GM21737 (cell line): Measurements from ENCODE around the gene AKAP13.

Source experiments
- ATAC-seq: cut with Tn5 transposase; IDR thresholded peaks from one replicate; pipeline ENCODE4 v1.9.1; 2021; ENCODE audit warnings: mild to moderate bottlenecking, moderate library complexity; ENCODE audit not compliant: unreplicated experiment

AKAP13 gene

GRCh38 chr15:85381850-85382751 is 1.7 kb downstream of the AKAP13 start:
- no peak for ATAC-seq

GRCh38 chr15:85382942-85383341 is 2.5 kb downstream of the AKAP13 start:
- ATAC-seq: no peak

- no peak for ATAC-seq
Measured at GRCh38 chr15:85383470-85384148, 3.2 kb downstream of the AKAP13 start.

- ATAC-seq: no peak
Measured at GRCh38 chr15:85386261-85386660, 5.9 kb downstream of the AKAP13 start.

- no peak for ATAC-seq
Measured at GRCh38 chr15:85388566-85389305, 8.3 kb downstream of the AKAP13 start.

- no peak for ATAC-seq
Measured at GRCh38 chr15:85389306-85389650, 8.9 kb downstream of the AKAP13 start.

GRCh38 chr15:85389772-85390171 is 9.4 kb downstream of the AKAP13 start:
- no peak for ATAC-seq

GRCh38 chr15:85393210-85393609 is 12.8 kb downstream of the AKAP13 start:
- ATAC-seq: no peak

- ATAC-seq: no peak
Measured at GRCh38 chr15:85394554-85395333, 14.3 kb downstream of the AKAP13 start.

- no peak for ATAC-seq
Measured at GRCh38 chr15:85396554-85396953, 16.2 kb downstream of the AKAP13 start.

- no peak for ATAC-seq
Measured at GRCh38 chr15:85397151-85397550, 16.7 kb downstream of the AKAP13 start.

GRCh38 chr15:85397926-85398325 is 17.5 kb downstream of the AKAP13 start:
- ATAC-seq: no peak

- no peak for ATAC-seq
Measured at GRCh38 chr15:85398822-85399221, 18.4 kb downstream of the AKAP13 start.

- no peak for ATAC-seq
Measured at GRCh38 chr15:85399627-85400026, 19.2 kb downstream of the AKAP13 start.

- no peak for ATAC-seq
Measured at GRCh38 chr15:85400606-85401005, 20.2 kb downstream of the AKAP13 start.

- peak; percentile 46 for ATAC-seq
Measured at GRCh38 chr15:85401108-85401774, 20.8 kb downstream of the AKAP13 start.

GRCh38 chr15:85402195-85402881 is 21.9 kb downstream of the AKAP13 start:
- no peak for ATAC-seq

- ATAC-seq: no peak
Measured at GRCh38 chr15:85403745-85404144, 23.3 kb downstream of the AKAP13 start.

- ATAC-seq: no peak
Measured at GRCh38 chr15:85404176-85404917, 23.9 kb downstream of the AKAP13 start.
